ENCODE results near the gene PDE3A. TPM values are rescaled to one million over a fixed set of nuclear protein-coding genes. Genes with fewer than 3 reads are reported as not detected.

PDE3A gene
- total and polyA plus RNA-seq, 7 donors = 6.6 to 90.0 (median 56.8) TPM

DNA sequence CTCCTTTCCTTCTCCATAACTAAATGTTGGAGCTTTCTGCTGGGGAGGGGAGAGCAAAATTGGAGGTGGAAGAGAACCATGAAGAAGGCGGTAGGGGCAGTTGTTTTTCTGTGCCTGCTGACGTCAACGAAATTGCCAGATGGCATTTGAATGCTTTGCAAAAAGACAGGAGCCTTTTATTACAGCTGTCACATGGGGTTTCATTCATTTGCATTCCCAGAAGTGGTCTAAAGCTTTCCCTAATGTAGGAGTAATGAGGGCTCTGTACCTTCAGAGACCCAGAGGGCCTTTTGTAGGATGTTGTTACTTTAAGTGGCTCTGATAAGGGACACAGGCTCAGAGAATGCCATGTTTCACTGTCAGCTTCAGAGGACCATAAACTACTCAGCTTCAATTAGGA is 219.7 kb downstream of the PDE3A start:
- H3K4me1 ChIP-seq = peaks cover 0 to 87% (median 54%) of the 10 kb centered on the region in 4 donors
- WGBS, 2 donors = 80 to 89% methylated on average over 3 of the region's 3 CpGs
- H3K4me3 ChIP-seq = no peak overlapping the region
- DNase-seq = no peak
- peak overlapping the region; percentile 27 to 75 (median 67) for H3K27ac ChIP-seq
- no peaks in the 10 kb centered on the region for H3K27me3 ChIP-seq
- no peaks in the 10 kb centered on the region for H3K36me3 ChIP-seq
- no peaks in the 10 kb centered on the region for H3K9me3 ChIP-seq
- TF ChIP-seq EP300 (IDR thresholded peaks at IDR 0.05) = peak in 1 of 4 donors; percentile 62
- TF ChIP-seq, protein P1, sequence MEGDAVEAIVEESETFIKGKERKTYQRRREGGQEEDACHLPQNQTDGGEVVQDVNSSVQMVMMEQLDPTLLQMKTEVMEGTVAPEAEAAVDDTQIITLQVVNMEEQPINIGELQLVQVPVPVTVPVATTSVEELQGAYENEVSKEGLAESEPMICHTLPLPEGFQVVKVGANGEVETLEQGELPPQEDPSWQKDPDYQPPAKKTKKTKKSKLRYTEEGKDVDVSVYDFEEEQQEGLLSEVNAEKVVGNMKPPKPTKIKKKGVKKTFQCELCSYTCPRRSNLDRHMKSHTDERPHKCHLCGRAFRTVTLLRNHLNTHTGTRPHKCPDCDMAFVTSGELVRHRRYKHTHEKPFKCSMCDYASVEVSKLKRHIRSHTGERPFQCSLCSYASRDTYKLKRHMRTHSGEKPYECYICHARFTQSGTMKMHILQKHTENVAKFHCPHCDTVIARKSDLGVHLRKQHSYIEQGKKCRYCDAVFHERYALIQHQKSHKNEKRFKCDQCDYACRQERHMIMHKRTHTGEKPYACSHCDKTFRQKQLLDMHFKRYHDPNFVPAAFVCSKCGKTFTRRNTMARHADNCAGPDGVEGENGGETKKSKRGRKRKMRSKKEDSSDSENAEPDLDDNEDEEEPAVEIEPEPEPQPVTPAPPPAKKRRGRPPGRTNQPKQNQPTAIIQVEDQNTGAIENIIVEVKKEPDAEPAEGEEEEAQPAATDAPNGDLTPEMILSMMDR (IDR thresholded peaks at IDR 0.05) = no peak
- peak in 2 of 4 donors; percentile 14 to 30 for TF ChIP-seq POLR2AphosphoS5 (IDR thresholded peaks at IDR 0.05)
- intact Hi-C loops (cut with DNase I) = no loop called here

DNA sequence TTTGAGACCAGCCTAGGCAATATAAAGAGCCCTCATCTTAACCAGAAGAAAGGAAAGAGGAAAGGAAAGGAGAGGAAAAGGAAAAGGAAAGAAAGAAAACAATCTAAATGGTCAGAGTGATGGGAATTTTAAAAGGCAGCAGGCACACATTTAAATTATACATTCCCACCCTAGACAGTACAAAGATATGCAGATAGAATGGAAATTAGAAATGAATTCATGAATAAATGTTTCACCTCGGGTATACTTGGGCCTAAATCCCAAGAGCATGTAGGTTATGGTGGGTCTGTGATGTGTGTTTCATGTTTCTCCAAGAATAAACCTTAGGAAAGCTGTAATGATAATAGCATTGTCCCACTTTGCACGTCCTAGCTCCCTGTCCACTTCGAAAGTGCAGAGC is 222.2 kb downstream of the PDE3A start:
- intact Hi-C loops (cut with DNase I) = loop anchor here (5.0 to 10.0 kb wide), 2 partner anchors 316 to 378 kb away; no protein-coding TSS in a partner anchor
- Histone ChIP-seq H3K36me3 (no peaks in the 10 kb centered on the region), H3K27me3 (no peaks in the 10 kb centered on the region), H3K4me1 (peaks cover 0 to 70% (median 38%) of the 10 kb centered on the region in 4 donors), H3K27ac (peak overlapping the region in 1 of 4 donors; percentile 26), H3K4me3 (no peak overlapping the region), H3K9me3 (no peaks in the 10 kb centered on the region)
- WGBS, 2 donors = 83 to 88% methylated on average over 3 of the region's 3 CpGs
- no peak for DNase-seq
- TF ChIP-seq, protein P1 (IDR thresholded peaks at IDR 0.05) = no peak
- TF ChIP-seq POLR2AphosphoS5 (IDR thresholded peaks at IDR 0.05) = no peak
- no peak for TF ChIP-seq POLR2A (IDR thresholded peaks at IDR 0.05)
- TF ChIP-seq EP300 (IDR thresholded peaks at IDR 0.05) = no peak

- TF ChIP-seq POLR2AphosphoS5 (IDR thresholded peaks at IDR 0.05) (no peak), EP300 (IDR thresholded peaks at IDR 0.05) (no peak), POLR2A (IDR thresholded peaks at IDR 0.05) (no peak)
- TF ChIP-seq, protein P1 (IDR thresholded peaks at IDR 0.05) = no peak
- Histone ChIP-seq H3K27ac (no peak overlapping the region), H3K9me3 (no peaks in the 10 kb centered on the region), H3K36me3 (no peaks in the 10 kb centered on the region), H3K4me3 (no peak overlapping the region), H3K27me3 (no peaks in the 10 kb centered on the region), H3K4me1 (peaks cover 0 to 51% (median 24%) of the 10 kb centered on the region in 4 donors)
- intact Hi-C loops (cut with DNase I) = loop anchor here (5.0 to 10.0 kb wide), 2 partner anchors 318 to 380 kb away; no protein-coding TSS in a partner anchor
- WGBS, 2 donors = 86 to 93% methylated on average over 2 of the region's 2 CpGs
- DNase-seq = no peak
These were observed 224.2 kb downstream of the PDE3A start for GRCh38 chr12:20592556-20592955.

GRCh38 chr12:20593611-20594010 is 225.3 kb downstream of the PDE3A start:
- intact Hi-C loops (cut with DNase I) = loop anchor here (5.0 to 10.0 kb wide), 2 partner anchors 319 to 381 kb away; no protein-coding TSS in a partner anchor
- H3K4me1 ChIP-seq = peaks cover 0 to 41% (median 16%) of the 10 kb centered on the region in 4 donors
- H3K4me3 ChIP-seq = no peak overlapping the region
- H3K36me3 ChIP-seq = no peaks in the 10 kb centered on the region
- no peaks in the 10 kb centered on the region for H3K27me3 ChIP-seq
- 83 to 88% methylated on average over 3 of the region's 3 CpGs for WGBS, 2 donors
- peak overlapping the region in 1 of 4 donors; percentile 1 for H3K27ac ChIP-seq
- TF ChIP-seq POLR2AphosphoS5 (IDR thresholded peaks at IDR 0.05) (no peak), EP300 (IDR thresholded peaks at IDR 0.05) (no peak), POLR2A (IDR thresholded peaks at IDR 0.05) (no peak)
- TF ChIP-seq, protein P1 (IDR thresholded peaks at IDR 0.05) = no peak
- H3K9me3 ChIP-seq = no peaks in the 10 kb centered on the region
- DNase-seq = no peak

DNA sequence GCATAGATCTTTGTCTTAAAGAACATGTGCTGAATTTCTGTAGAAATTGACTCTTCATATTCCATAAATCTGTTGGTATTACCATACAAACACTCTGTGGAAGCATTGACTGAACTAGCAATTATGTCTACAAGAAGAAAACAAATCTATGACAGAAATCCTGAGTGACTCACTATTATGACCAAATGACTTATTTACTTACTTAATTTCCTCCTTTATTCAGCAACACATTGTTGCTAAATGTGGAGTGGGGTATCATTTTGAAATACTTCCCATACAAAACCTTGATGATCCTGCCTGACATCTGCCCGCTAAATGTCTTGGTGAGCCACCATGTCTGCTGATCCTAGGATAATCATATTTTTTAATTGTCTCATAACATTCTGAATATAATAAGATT is 227.7 kb downstream of the PDE3A start:
- DNase-seq = no peak
- no peaks in the 10 kb centered on the region for H3K36me3 ChIP-seq
- no peaks in the 10 kb centered on the region for H3K27me3 ChIP-seq
- no peak overlapping the region for H3K27ac ChIP-seq
- intact Hi-C loops (cut with DNase I) = loop anchor here (10.0 kb wide), 1 partner anchor 321 kb away; no protein-coding TSS in a partner anchor
- 0 to 50% methylated on average over 1 of the region's 1 CpG for WGBS, 2 donors
- no peak overlapping the region for H3K4me3 ChIP-seq
- TF ChIP-seq EP300 (IDR thresholded peaks at IDR 0.05) (no peak), POLR2A (IDR thresholded peaks at IDR 0.05) (no peak), POLR2AphosphoS5 (IDR thresholded peaks at IDR 0.05) (no peak)
- TF ChIP-seq, protein P1 (IDR thresholded peaks at IDR 0.05) = no peak
- H3K4me1 ChIP-seq = peaks cover 0 to 41% (median 20%) of the 10 kb centered on the region in 4 donors
- H3K9me3 ChIP-seq = no peaks in the 10 kb centered on the region
